HCT116 (cell line): ENCODE measurements around the gene SYDE1. TPM values are rescaled to one million over a fixed set of nuclear protein-coding genes. Genes with fewer than 3 reads are reported as not detected.

Experiments
- ATAC-seq: fragments of 200-7000 bp; cut with Tn5 transposase; 2 replicates; pipeline ENCODE4 v1.9.1; 2020; ENCODE audit warnings: mild to moderate bottlenecking, moderate library complexity
- BruUV-seq: library from RNA; stranded (reverse); fragments of 400-500 nt; replicated peaks from 2 replicates; lab custom pipeline; 2021; lab: Mats Ljungman, UMichigan
- CTCF ChIA-PET: fragments of 300-600 bp; sonication (Branson Sonifier 250); formaldehyde crosslinking; loops from one replicate; lab custom pipeline; 2021; ENCODE audit warnings: antibody characterized with exemption; lab: Charles Lee
- POLR2A ChIA-PET: fragments of 300-600, 350-600 bp; sonication (Branson Sonifier 250); formaldehyde crosslinking; loops from one replicate; lab custom pipeline; 2021; ENCODE audit warnings: antibody characterized with exemption; lab: Charles Lee
- RAD21 ChIA-PET, 2 experiments: fragments of 300-600 bp; sonication (Branson Sonifier 250); formaldehyde crosslinking; loops; one replicate each; lab custom pipeline; 2023; ENCODE audit warnings: low total read pairs in 2 of 2; ENCODE audit not compliant: uncharacterized antibody in 2 of 2, unreplicated experiment in 2 of 2, low non-redundant PET in 1 of 2; lab: Charles Lee
- DNase-seq: peaks from one replicate; pipeline ENCODE4 v3.0.0-alpha.2; 2010; ENCODE audit warnings: low read depth, low spot score
- H2AFZ ChIP-seq: fragments of 200-600 bp; shearing (Covaris generic), sonication (generic); 2 replicates; pipeline ENCODE4 v1.6.1; 2017; ENCODE audit warnings: low read depth, mixed run types, mixed read lengths, antibody characterized with exemption, low read length; ENCODE audit not compliant: poor library complexity, severe bottlenecking
- H3K27ac ChIP-seq: 2 replicates; pipeline ENCODE4 v1.5.1; 2012; ENCODE audit warnings: low read depth, low read length
- H3K27me3 ChIP-seq: fragments of 200-600 bp; sonication (generic); 2 replicates; pipeline ENCODE4 v1.6.1; 2016; ENCODE audit warnings: mixed run types, low read length, mixed read lengths; ENCODE audit not compliant: insufficient read depth
- H3K36me3 ChIP-seq, 2 experiments: fragments of 200-500 bp in 1 of 2; fragments of 200-600 bp in 1 of 2; sonication (Bioruptor generic) in 1 of 2; sonication (generic) in 1 of 2; 2 replicates each; pipeline versions ENCODE4 v1.5.1 to v1.6.1; 2014 to 2016; ENCODE audit warnings: low read length in 2 of 2, inconsistent platforms in 1 of 2, mixed read lengths in 1 of 2, mixed run types in 1 of 2; ENCODE audit not compliant: insufficient read depth in 2 of 2, control insufficient read depth in 1 of 2
- H3K4me1 ChIP-seq, 2 experiments: fragments of 200-600 bp in 1 of 2; sonication (generic) in 1 of 2; 2 replicates each; pipeline versions ENCODE4 v1.5.1 to v1.6.1; 2012 to 2017; ENCODE audit warnings: low read length in 2 of 2, inconsistent platforms in 1 of 2, mild to moderate bottlenecking in 1 of 2, mixed read lengths in 1 of 2, mixed run types in 1 of 2, moderate library complexity in 1 of 2; ENCODE audit not compliant: insufficient read depth in 2 of 2, control insufficient read depth in 1 of 2
- H3K4me2 ChIP-seq: fragments of 200-600 bp; sonication (generic); 2 replicates; pipeline ENCODE4 v1.6.1; 2017; ENCODE audit warnings: mixed run types, low read length, mixed read lengths
- H3K4me3 ChIP-seq, 2 experiments: fragments of 200-600 bp in 1 of 2; sonication (generic) in 1 of 2; replicated peaks in 1 of 2; 2 replicates each; pipeline ENCODE4 v1.5.1; 2011 to 2016; ENCODE audit warnings: low read length in 2 of 2, control low read depth in 1 of 2, low read depth in 1 of 2, mild to moderate bottlenecking in 1 of 2, mixed read lengths in 1 of 2, mixed run types in 1 of 2
- H3K79me2 ChIP-seq: fragments of 200-600 bp; sonication (generic); 2 replicates; pipeline ENCODE4 v1.6.1; 2017; ENCODE audit warnings: mild to moderate bottlenecking, mixed run types, low read length, moderate library complexity, mixed read lengths; ENCODE audit not compliant: insufficient read depth
- H3K9ac ChIP-seq: fragments of 200-600 bp; sonication (generic); 2 replicates; pipeline ENCODE4 v1.6.1; 2016; ENCODE audit warnings: low read length, mixed read lengths
- H3K9me2 ChIP-seq: fragments of 200-600 bp; sonication (generic), shearing (Covaris generic); 2 replicates; pipeline ENCODE4 v1.6.1; 2017; ENCODE audit warnings: mixed run types, mild to moderate bottlenecking, moderate library complexity; ENCODE audit not compliant: insufficient read depth
- H3K9me3 ChIP-seq, 2 experiments: fragments of 200-500 bp in 1 of 2; fragments of 200-600 bp in 1 of 2; sonication (Bioruptor generic) in 1 of 2; sonication (generic) in 1 of 2; 2 replicates each; pipeline ENCODE4 v1.6.1; 2014 to 2017; ENCODE audit warnings: low read length in 2 of 2, mixed read lengths in 2 of 2, inconsistent platforms in 1 of 2, low read depth in 1 of 2, mild to moderate bottlenecking in 1 of 2, mixed run types in 1 of 2, moderate library complexity in 1 of 2; ENCODE audit not compliant: control insufficient read depth in 1 of 2, insufficient read depth in 1 of 2
- H4K20me1 ChIP-seq: fragments of 200-600 bp; sonication (generic), shearing (Covaris generic); 2 replicates; pipeline ENCODE4 v1.6.1; 2017; ENCODE audit warnings: mixed run types, mild to moderate bottlenecking, moderate library complexity; ENCODE audit not compliant: insufficient read depth
- CEBPB ChIP-seq: IDR thresholded peaks from 2 replicates; pipeline ENCODE4 v1.6.1; 2012; ENCODE audit warnings: low read depth
- EZH2 ChIP-seq: fragments of 200-600 bp; sonication (generic); IDR thresholded peaks from 2 replicates; pipeline ENCODE4 v1.6.1; 2017; ENCODE audit warnings: antibody characterized with exemption, mixed run types
- FOSL1 ChIP-seq: IDR thresholded peaks from 2 replicates; pipeline ENCODE4 v1.6.1; 2012; ENCODE audit warnings: low read depth
- POLR2A ChIP-seq: IDR thresholded peaks from 2 replicates; pipeline ENCODE4 v1.7.0; 2011; ENCODE audit warnings: borderline replicate concordance; ENCODE audit not compliant: insufficient read depth, insufficient read length; ENCODE audit errors: extremely low read depth
- SIN3A ChIP-seq: IDR thresholded peaks from 2 replicates; pipeline ENCODE4 v1.6.1; 2012; ENCODE audit warnings: low read depth
- TCF7L2 ChIP-seq: IDR thresholded peaks from 2 replicates; pipeline ENCODE4 v1.7.0; 2011; ENCODE audit warnings: borderline replicate concordance, inconsistent platforms; ENCODE audit not compliant: insufficient read depth, insufficient read length; ENCODE audit errors: extremely low read depth
- YY1 ChIP-seq: IDR thresholded peaks from 2 replicates; pipeline ENCODE4 v1.6.1; 2011; ENCODE audit warnings: low read length, low read depth, moderate library complexity, mild to moderate bottlenecking; ENCODE audit not compliant: insufficient replicate concordance; ENCODE audit errors: extremely low read depth
- intact Hi-C: fragments of 100-400 bp; cut with micrococcal nuclease; formaldehyde crosslinking; loops from 2 replicates; pipeline ENCODE4 v1.10.0; 2022
- total RNA-seq: library from RNA; stranded (reverse); gene quantifications from one replicate; pipeline ENCODE4 v1.2.1, GENCODE V29; 2021; ENCODE audit not compliant: unreplicated experiment

The SYDE1 gene
- total RNA-seq, 1 experiment from 2014 or later, result 4.9 TPM

- TF ChIP-seq YY1 (no peak), SIN3A (no peak)
Observed at GRCh38 chr19:15123900-15124299, 16.7 kb downstream of the SYDE1 start (continued).

GRCh38 chr19:15124572-15125231, 17.5 kb downstream of the SYDE1 start:
- ATAC-seq, result peak; percentile 6
- BruUV-seq, result no TSS peak
- intact Hi-C loops, result no loop called here
- H3K9me3 ChIP-seq, result no peaks in the 10 kb centered on the region
- ChIA-PET RAD21 (no interaction called here), POLR2A (interaction anchor here (0.5 to 1.2 kb wide), 2 partner anchors 12 to 1036 kb away, joined by 3 to 4 read pairs; no protein-coding TSS in a partner anchor), CTCF (interaction anchor here (0.8 kb wide), 1 partner anchor 53 kb away, joined by 3 read pairs; no protein-coding TSS in a partner anchor)
- no peaks in the 10 kb centered on the region for H3K27me3 ChIP-seq
- no peaks in the 10 kb centered on the region for H4K20me1 ChIP-seq
- peaks cover 30% of the 10 kb centered on the region for H3K79me2 ChIP-seq
- peaks cover 7 to 21% of the 10 kb centered on the region in 2 experiments; a peak in 3 of 4 replicates for H3K4me1 ChIP-seq
- H3K36me3 ChIP-seq, result peaks cover 11 to 12% of the 10 kb centered on the region in 2 experiments
- no peak for DNase-seq
- H3K4me2 ChIP-seq, result peak overlapping the region; percentile 97
- TF ChIP-seq POLR2A (no peak), CEBPB (no peak), YY1 (no peak), FOSL1 (no peak), TCF7L2 (no peak), EZH2 (no peak)
- H3K27ac ChIP-seq, result peak overlapping the region; percentile 76
- H2AFZ ChIP-seq, result no peak overlapping the region
- H3K9ac ChIP-seq, result peak overlapping the region; percentile 94
- H3K4me3 ChIP-seq, result peak overlapping the region; percentile 82 to 90
- no peaks in the 10 kb centered on the region for H3K9me2 ChIP-seq
